ENCODE data around the gene FOXK1.
A peak's percentile ranks its signal among the peaks of the same experiment; 100 is the strongest.

Gene FOXK1

GRCh38 chr7:4771737-4772136, 89.6 kb downstream of the FOXK1 start:
- Histone ChIP-seq H3K4me2 (ENCODE audit: insufficient read depth, low read length, poor library complexity, severe bottlenecking) (no peak overlapping the region), H2BK120ac (ENCODE audit: low read depth, low read length) (no peak overlapping the region), H3K9ac (ENCODE audit: low read depth, low read length, poor library complexity) (no peak overlapping the region), H3K4me1 (ENCODE audit: control insufficient read depth in 2 of 2, insufficient read depth in 1 of 2, low read depth in 1 of 2, low read length in 2 of 2) (peaks cover 8 to 11% of the 10 kb centered on the region in 2 donors), H3K9me3 (replicated peaks in 1 of 2; ENCODE audit: control insufficient read depth in 2 of 2, insufficient read depth in 1 of 2, low read depth in 1 of 2, low read length in 2 of 2) (no peaks in the 10 kb centered on the region), H4K91ac (ENCODE audit: low read depth, low read length, poor library complexity) (no peak overlapping the region), H3K27me3 (ENCODE audit: control insufficient read depth in 3 of 3, insufficient read depth in 3 of 3, low read depth in 1 of 3, low read length in 3 of 3) (no peaks in the 10 kb centered on the region), H3K14ac (ENCODE audit: low read length) (no peak overlapping the region), H2AFZ (ENCODE audit: low read length) (no peak overlapping the region), H3K36me3 (replicated peaks in 1 of 2; ENCODE audit: control insufficient read depth in 2 of 2, insufficient read depth in 2 of 2, low read length in 2 of 2) (peaks cover 4 to 29% of the 10 kb centered on the region in 2 donors), H3K79me1 (ENCODE audit: low read depth, low read length) (peaks cover 5% of the 10 kb centered on the region), H2BK12ac (ENCODE audit: low read length) (no peak overlapping the region), H2BK5ac (ENCODE audit: low read length) (no peak overlapping the region), H3K27ac (replicated peaks; ENCODE audit: low read length) (no peak overlapping the region), H4K8ac (ENCODE audit: low read depth, low read length) (no peak overlapping the region), H3K4me3 (ENCODE audit: low read length in 2 of 2) (no peak overlapping the region), H2AK5ac (ENCODE audit: low read depth, low read length) (no peak overlapping the region), H2BK15ac (ENCODE audit: low read length) (no peak overlapping the region), H3K4ac (ENCODE audit: low read length) (no peak overlapping the region), H3K18ac (ENCODE audit: low read length) (no peak overlapping the region), H3K23ac (ENCODE audit: low read depth, low read length, poor library complexity) (peak overlapping the region; percentile 5)
- DNase-seq (ENCODE audit: low spot score): no peak
- no CpG with 5 or more reads among the region's 9 CpGs for WGBS, 2 donors (ENCODE audit: extremely low coverage in 2 of 2, insufficient read length in 2 of 2, insufficient replicate concordance in 1 of 2)

- H3K4me2 ChIP-seq (ENCODE audit: insufficient read depth, low read length, poor library complexity, severe bottlenecking): no peak overlapping the region
- no peaks in the 10 kb centered on the region for H3K9me3 ChIP-seq (replicated peaks in 1 of 2; ENCODE audit: control insufficient read depth in 2 of 2, insufficient read depth in 1 of 2, low read depth in 1 of 2, low read length in 2 of 2)
- no CpG with 5 or more reads among the region's 6 CpGs for WGBS, 2 donors (ENCODE audit: extremely low coverage in 2 of 2, insufficient read length in 2 of 2, insufficient replicate concordance in 1 of 2)
These were observed 90.2 kb downstream of the FOXK1 start for GRCh38 chr7:4772306-4772705.

GRCh38 chr7:4774007-4774406, 91.9 kb downstream of the FOXK1 start:
- Histone ChIP-seq H2AK5ac (ENCODE audit: low read depth, low read length) (no peak overlapping the region), H3K9me3 (replicated peaks in 1 of 2; ENCODE audit: control insufficient read depth in 2 of 2, insufficient read depth in 1 of 2, low read depth in 1 of 2, low read length in 2 of 2) (no peaks in the 10 kb centered on the region), H3K27ac (replicated peaks; ENCODE audit: low read length) (no peak overlapping the region), H4K8ac (ENCODE audit: low read depth, low read length) (no peak overlapping the region), H3K79me1 (ENCODE audit: low read depth, low read length) (peaks cover 3% of the 10 kb centered on the region), H3K23ac (ENCODE audit: low read depth, low read length, poor library complexity) (no peak overlapping the region), H2AFZ (ENCODE audit: low read length) (no peak overlapping the region), H3K4ac (ENCODE audit: low read length) (no peak overlapping the region), H2BK15ac (ENCODE audit: low read length) (no peak overlapping the region), H3K14ac (ENCODE audit: low read length) (no peak overlapping the region), H4K91ac (ENCODE audit: low read depth, low read length, poor library complexity) (no peak overlapping the region), H3K4me2 (ENCODE audit: insufficient read depth, low read length, poor library complexity, severe bottlenecking) (no peak overlapping the region), H3K36me3 (replicated peaks in 1 of 2; ENCODE audit: control insufficient read depth in 2 of 2, insufficient read depth in 2 of 2, low read length in 2 of 2) (peaks cover 0 to 17% of the 10 kb centered on the region in 2 donors), H2BK12ac (ENCODE audit: low read length) (no peak overlapping the region), H3K4me1 (ENCODE audit: control insufficient read depth in 2 of 2, insufficient read depth in 1 of 2, low read depth in 1 of 2, low read length in 2 of 2) (peaks cover 8 to 11% of the 10 kb centered on the region in 2 donors), H3K18ac (ENCODE audit: low read length) (no peak overlapping the region), H3K9ac (ENCODE audit: low read depth, low read length, poor library complexity) (no peak overlapping the region), H2BK120ac (ENCODE audit: low read depth, low read length) (no peak overlapping the region), H2BK5ac (ENCODE audit: low read length) (no peak overlapping the region), H3K4me3 (ENCODE audit: low read length in 2 of 2) (peak overlapping the region in 1 of 2 donors; percentile 93), H3K27me3 (ENCODE audit: control insufficient read depth in 3 of 3, insufficient read depth in 3 of 3, low read depth in 1 of 3, low read length in 3 of 3) (no peaks in the 10 kb centered on the region)
- WGBS, 2 donors (ENCODE audit: extremely low coverage in 2 of 2, insufficient read length in 2 of 2, insufficient replicate concordance in 1 of 2): no CpG with 5 or more reads among the region's 12 CpGs
- no peak for DNase-seq (ENCODE audit: low spot score)

More at GRCh38 chr7:4772306-4772705, 90.2 kb downstream of the FOXK1 start:
- Histone ChIP-seq H2BK12ac (ENCODE audit: low read length) (no peak overlapping the region), H3K36me3 (replicated peaks in 1 of 2; ENCODE audit: control insufficient read depth in 2 of 2, insufficient read depth in 2 of 2, low read length in 2 of 2) (peaks cover 0 to 28% of the 10 kb centered on the region in 2 donors), H3K27ac (replicated peaks; ENCODE audit: low read length) (no peak overlapping the region), H2BK120ac (ENCODE audit: low read depth, low read length) (no peak overlapping the region), H3K27me3 (ENCODE audit: control insufficient read depth in 3 of 3, insufficient read depth in 3 of 3, low read depth in 1 of 3, low read length in 3 of 3) (no peaks in the 10 kb centered on the region), H2BK15ac (ENCODE audit: low read length) (no peak overlapping the region), H4K8ac (ENCODE audit: low read depth, low read length) (no peak overlapping the region), H2AK5ac (ENCODE audit: low read depth, low read length) (no peak overlapping the region), H3K4me3 (ENCODE audit: low read length in 2 of 2) (no peak overlapping the region), H3K4ac (ENCODE audit: low read length) (no peak overlapping the region), H3K79me1 (ENCODE audit: low read depth, low read length) (peaks cover 5% of the 10 kb centered on the region), H3K23ac (ENCODE audit: low read depth, low read length, poor library complexity) (no peak overlapping the region), H4K91ac (ENCODE audit: low read depth, low read length, poor library complexity) (no peak overlapping the region), H3K14ac (ENCODE audit: low read length) (no peak overlapping the region), H2BK5ac (ENCODE audit: low read length) (no peak overlapping the region), H3K9ac (ENCODE audit: low read depth, low read length, poor library complexity) (no peak overlapping the region), H3K18ac (ENCODE audit: low read length) (no peak overlapping the region), H3K4me1 (ENCODE audit: control insufficient read depth in 2 of 2, insufficient read depth in 1 of 2, low read depth in 1 of 2, low read length in 2 of 2) (peaks cover 8 to 11% of the 10 kb centered on the region in 2 donors), H2AFZ (ENCODE audit: low read length) (no peak overlapping the region)
- DNase-seq (ENCODE audit: low spot score): no peak

- Histone ChIP-seq H2BK120ac (ENCODE audit: low read depth, low read length) (no peak overlapping the region), H2BK15ac (ENCODE audit: low read length) (no peak overlapping the region), H3K4ac (ENCODE audit: low read length) (no peak overlapping the region), H3K23ac (ENCODE audit: low read depth, low read length, poor library complexity) (peak overlapping the region; percentile 52), H2BK12ac (ENCODE audit: low read length) (no peak overlapping the region), H3K18ac (ENCODE audit: low read length) (peak overlapping the region; percentile 83), H3K27me3 (ENCODE audit: control insufficient read depth in 3 of 3, insufficient read depth in 3 of 3, low read depth in 1 of 3, low read length in 3 of 3) (no peaks in the 10 kb centered on the region), H2AFZ (ENCODE audit: low read length) (peak overlapping the region; percentile 95), H3K36me3 (replicated peaks in 1 of 2; ENCODE audit: control insufficient read depth in 2 of 2, insufficient read depth in 2 of 2, low read length in 2 of 2) (peaks cover 0 to 17% of the 10 kb centered on the region in 2 donors), H2AK5ac (ENCODE audit: low read depth, low read length) (peak overlapping the region; percentile 94), H2BK5ac (ENCODE audit: low read length) (peak overlapping the region; percentile 75), H3K4me1 (ENCODE audit: control insufficient read depth in 2 of 2, insufficient read depth in 1 of 2, low read depth in 1 of 2, low read length in 2 of 2) (peaks cover 8 to 11% of the 10 kb centered on the region in 2 donors), H3K14ac (ENCODE audit: low read length) (no peak overlapping the region), H3K79me1 (ENCODE audit: low read depth, low read length) (peaks cover 3% of the 10 kb centered on the region), H4K91ac (ENCODE audit: low read depth, low read length, poor library complexity) (peak overlapping the region; percentile 53), H3K27ac (replicated peaks; ENCODE audit: low read length) (peak overlapping the region; percentile 33), H4K8ac (ENCODE audit: low read depth, low read length) (peak overlapping the region; percentile 96), H3K4me3 (ENCODE audit: low read length in 2 of 2) (peak overlapping the region; percentile 87 to 93), H3K9me3 (replicated peaks in 1 of 2; ENCODE audit: control insufficient read depth in 2 of 2, insufficient read depth in 1 of 2, low read depth in 1 of 2, low read length in 2 of 2) (no peaks in the 10 kb centered on the region), H3K4me2 (ENCODE audit: insufficient read depth, low read length, poor library complexity, severe bottlenecking) (peak overlapping the region; percentile 84), H3K9ac (ENCODE audit: low read depth, low read length, poor library complexity) (peak overlapping the region; percentile 86)
- WGBS, 2 donors (ENCODE audit: extremely low coverage in 2 of 2, insufficient read length in 2 of 2, insufficient replicate concordance in 1 of 2): no CpG with 5 or more reads among the region's 24 CpGs
- no peak for DNase-seq (ENCODE audit: low spot score)
These were observed 92.7 kb downstream of the FOXK1 start for GRCh38 chr7:4774658-4775249.

Data from neuronal stem cell (in vitro differentiated cells).